ENCODE measurements around the gene CACHD1.
"Not testable (repeated sequence)": the region's sequence is repeated elsewhere in the genome, so short reads cannot be mapped to it uniquely, and the experiment has no call there.

The CACHD1 gene

GRCh38 chr1:64595871-64596515 is 126.1 kb downstream of the CACHD1 start:
- ATAC-seq (no peak), DNase-seq (no peak)
- Mint-ChIP-seq H3K4me1 (no peaks in the 10 kb centered on the region), H3K9me3 (no peaks in the 10 kb centered on the region), H3K27ac (no peak overlapping the region), H3K4me3 (no peak overlapping the region), H3K27me3 (no peaks in the 10 kb centered on the region)

DNA sequence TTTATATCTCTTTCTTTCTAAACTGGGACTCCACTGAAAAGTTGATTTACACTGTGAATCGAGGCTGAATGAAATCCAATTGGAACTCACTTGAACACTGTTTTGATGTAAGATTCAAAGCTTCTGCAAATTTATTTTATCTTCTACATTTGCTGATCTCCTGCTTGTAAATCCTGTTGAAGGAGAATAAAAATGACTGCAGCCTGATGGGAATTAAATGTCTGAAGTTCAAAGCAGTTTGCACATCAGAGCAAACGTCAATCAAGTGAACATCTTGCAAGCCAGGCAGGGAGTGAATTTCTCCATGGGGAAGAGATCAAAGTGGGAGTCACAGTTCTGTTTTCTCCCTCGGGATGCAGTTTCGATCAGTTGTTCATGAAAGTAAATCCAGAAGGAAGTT is 127.2 kb downstream of the CACHD1 start:
- no peak for DNase-seq
- Mint-ChIP-seq H3K27me3 (no peaks in the 10 kb centered on the region), H3K9me3 (no peaks in the 10 kb centered on the region), H3K4me3 (no peak overlapping the region), H3K4me1 (no peaks in the 10 kb centered on the region), H3K27ac (no peak overlapping the region)
- no peak for ATAC-seq

DNA sequence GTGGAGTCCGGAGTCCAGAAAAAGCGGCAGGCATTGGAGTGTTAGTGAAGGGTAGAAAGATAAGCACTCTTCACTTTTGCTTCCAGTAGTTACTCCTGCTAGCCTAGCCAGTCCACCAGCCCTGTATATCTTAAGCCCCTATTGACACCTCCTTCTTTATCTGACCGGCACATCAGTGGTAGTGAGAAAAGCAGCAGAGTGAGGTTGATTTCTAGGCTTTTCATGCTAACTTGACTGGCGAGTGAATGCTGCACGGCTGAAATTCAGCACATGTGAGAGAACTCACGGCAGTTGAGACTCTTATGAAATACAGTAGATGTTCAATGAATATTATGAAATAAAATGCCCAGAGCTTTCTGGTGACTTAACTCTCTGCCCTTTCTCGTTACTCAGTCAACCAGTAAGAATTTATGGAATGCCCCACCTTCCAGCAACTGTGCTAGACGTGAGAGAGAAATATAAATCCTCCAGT is 128.2 kb downstream of the CACHD1 start:
- DNase-seq (no peak), ATAC-seq (no peak)
- H3K4me3 Mint-ChIP-seq: no peak overlapping the region
- no peaks in the 10 kb centered on the region for H3K4me1 Mint-ChIP-seq
- H3K27ac Mint-ChIP-seq: no peak overlapping the region
- H3K9me3 Mint-ChIP-seq: no peaks in the 10 kb centered on the region
- no peaks in the 10 kb centered on the region for H3K27me3 Mint-ChIP-seq

DNA sequence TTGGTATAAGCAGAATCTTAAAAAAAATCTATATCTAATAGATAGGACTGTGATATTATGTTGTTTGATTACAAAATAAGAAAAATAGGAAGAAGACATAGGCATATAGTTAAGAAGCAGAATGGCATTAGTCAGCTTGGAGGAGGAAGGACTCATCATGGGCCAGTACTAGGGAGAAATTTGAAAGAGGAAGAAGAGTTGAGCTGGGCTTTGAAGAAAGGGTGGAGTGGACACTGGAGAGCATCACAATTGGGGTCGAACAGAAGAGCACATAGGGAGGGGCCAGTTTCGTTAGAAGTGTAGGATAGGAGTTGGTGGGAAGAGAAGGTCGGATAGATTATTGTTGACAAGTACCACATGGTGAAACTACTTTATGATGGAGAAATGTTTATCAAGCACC is 129.3 kb downstream of the CACHD1 start:
- Mint-ChIP-seq H3K4me1 (no peaks in the 10 kb centered on the region), H3K27ac (no peak overlapping the region), H3K9me3 (no peaks in the 10 kb centered on the region), H3K27me3 (no peaks in the 10 kb centered on the region), H3K4me3 (no peak overlapping the region)
- DNase-seq (no peak), ATAC-seq (no peak)

DNA sequence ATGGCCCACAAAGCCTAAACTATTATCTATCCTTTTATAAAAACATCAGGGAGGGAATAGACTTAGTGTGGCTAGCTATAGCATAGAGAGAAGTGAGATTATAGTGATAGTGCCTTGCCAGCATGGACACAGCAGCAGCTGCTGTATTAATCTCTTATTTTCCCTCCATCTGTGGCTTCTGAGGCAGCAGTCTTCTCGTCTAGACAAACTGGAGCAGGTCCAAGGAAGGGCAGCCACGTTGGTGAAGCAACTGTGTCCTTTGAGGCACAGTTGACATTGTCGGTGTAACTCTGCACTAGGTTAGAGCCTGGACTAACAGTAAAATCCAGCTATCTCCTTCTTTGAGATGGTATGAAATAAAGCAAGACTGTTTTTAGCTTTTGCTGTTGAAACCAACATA is 131.3 kb downstream of the CACHD1 start:
- Mint-ChIP-seq H3K4me1 (no peaks in the 10 kb centered on the region), H3K4me3 (no peak overlapping the region)

DNA sequence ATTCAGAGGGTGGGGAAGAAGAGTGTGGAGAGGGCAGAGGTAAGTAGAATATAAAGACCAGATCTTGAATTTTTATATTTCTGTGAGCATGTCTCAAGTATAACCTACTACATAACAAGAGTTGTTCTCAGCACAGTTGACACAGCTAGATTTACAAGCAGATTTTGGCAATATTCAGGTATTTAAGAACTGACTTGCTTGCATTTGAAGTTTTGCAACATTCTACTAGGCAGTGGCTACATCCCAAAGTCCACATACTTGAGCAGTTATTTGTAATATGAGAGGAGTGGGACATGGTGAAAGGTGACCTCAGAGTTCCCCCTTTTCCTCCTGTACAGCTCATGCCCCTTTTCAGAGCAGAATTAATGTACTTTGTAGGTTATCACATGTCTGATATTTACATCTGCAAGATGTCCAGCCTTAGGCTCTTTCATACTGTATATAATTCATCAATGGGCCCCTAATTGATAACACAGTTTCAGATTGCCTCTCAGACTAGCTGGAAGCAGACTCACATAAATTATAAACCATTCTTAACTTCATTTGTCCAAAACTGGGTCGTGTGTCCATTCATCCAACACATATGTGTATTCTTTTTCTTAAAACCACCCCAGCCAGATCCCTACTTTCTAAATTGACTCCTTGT is 138.2 kb downstream of the CACHD1 start:
- Mint-ChIP-seq H3K9me3 (peaks cover 7 to 8% of the 10 kb centered on the region in 2 donors), H3K27me3 (no peaks in the 10 kb centered on the region), H3K4me1 (no peaks in the 10 kb centered on the region), H3K4me3 (no peak overlapping the region), H3K27ac (no peak overlapping the region)
- DNase-seq (no peak), ATAC-seq (no peak)

More for the DNA sequence above, 131.3 kb downstream of the CACHD1 start:
- Mint-ChIP-seq H3K27me3 (no peaks in the 10 kb centered on the region), H3K9me3 (no peaks in the 10 kb centered on the region), H3K27ac (no peak overlapping the region)
- ATAC-seq: no peak
- no peak for DNase-seq

DNA sequence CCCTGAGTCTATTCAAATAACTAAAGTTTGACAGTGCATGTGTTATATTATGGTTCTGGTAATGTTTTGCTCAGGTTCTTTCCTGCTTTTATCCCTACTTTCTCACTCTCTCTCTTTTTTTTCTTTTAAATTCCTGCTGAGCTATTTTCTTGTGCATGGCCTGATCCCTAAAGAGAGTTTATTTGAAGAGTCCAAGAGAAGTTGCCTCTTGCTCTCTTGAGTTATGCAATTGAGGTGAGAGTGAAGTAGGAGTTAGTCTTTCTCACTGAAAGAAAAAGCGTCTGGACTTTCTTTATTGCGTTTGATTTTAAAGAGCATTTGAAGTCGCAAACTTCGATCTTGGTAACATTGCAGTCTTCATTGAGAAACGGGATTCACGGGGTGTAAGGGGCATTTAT is 138.7 kb downstream of the CACHD1 start:
- no peaks in the 10 kb centered on the region for H3K27me3 Mint-ChIP-seq
- H3K9me3 Mint-ChIP-seq: peaks cover 7 to 8% of the 10 kb centered on the region in 2 donors
- ATAC-seq: no peak
- DNase-seq: no peak
- H3K27ac Mint-ChIP-seq: no peak overlapping the region
- no peak overlapping the region for H3K4me3 Mint-ChIP-seq
- H3K4me1 Mint-ChIP-seq: no peaks in the 10 kb centered on the region

DNA sequence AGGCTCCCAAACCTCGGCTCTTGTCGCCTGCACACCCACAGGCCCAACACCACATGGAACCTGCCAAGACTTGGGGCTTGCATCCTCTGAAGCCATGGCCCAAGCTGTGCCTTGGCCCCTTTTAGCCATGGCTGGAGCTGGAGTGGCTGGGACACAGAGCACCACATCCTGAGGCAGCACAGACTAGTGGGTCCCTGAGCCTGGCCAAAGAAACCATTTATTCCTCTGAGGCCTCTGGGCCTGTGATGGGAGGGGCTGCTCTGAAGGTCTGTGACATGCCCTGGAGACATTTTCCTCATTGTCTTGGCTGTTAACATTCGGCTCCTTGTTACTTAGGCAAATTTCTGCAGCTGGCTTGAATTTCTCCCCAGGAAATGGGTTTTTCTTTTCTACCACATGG is 141.0 kb downstream of the CACHD1 start:
- H3K27ac Mint-ChIP-seq, H3K4me1 Mint-ChIP-seq, H3K4me3 Mint-ChIP-seq, H3K27me3 Mint-ChIP-seq, ATAC-seq, H3K9me3 Mint-ChIP-seq, DNase-seq: not testable (repeated sequence)

- peak; percentile 28 for ATAC-seq
- no peak for DNase-seq
- peaks cover 8 to 12% of the 10 kb centered on the region in 2 donors for H3K9me3 Mint-ChIP-seq
- H3K27ac Mint-ChIP-seq: no peak overlapping the region
- H3K4me1 Mint-ChIP-seq: peaks cover 8% of the 10 kb centered on the region
- H3K27me3 Mint-ChIP-seq: no peaks in the 10 kb centered on the region
- peak overlapping the region in 1 of 2 donors; percentile 16 for H3K4me3 Mint-ChIP-seq
Measured at GRCh38 chr1:64616039-64616438, 146.1 kb downstream of the CACHD1 start.

DNA sequence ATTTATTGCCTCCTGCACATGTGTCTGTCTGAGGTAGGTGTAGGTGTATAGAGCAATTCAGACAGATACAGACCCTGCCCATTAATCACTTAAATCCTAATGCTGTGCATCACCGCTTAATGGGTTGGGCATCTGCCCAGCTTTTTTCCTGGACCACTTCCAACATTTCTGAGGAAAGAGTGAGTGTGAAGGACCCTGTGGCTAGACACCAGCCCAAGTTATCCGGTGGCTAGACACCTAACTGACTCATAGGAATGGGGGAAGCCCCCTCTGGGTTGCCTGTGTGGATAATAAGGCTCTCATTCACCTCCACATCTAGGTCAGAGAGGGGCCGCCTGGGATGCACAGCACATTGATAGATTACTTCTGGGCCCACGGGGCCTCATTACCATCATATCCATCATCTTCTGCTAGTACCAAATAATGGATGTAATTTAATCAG is 153.8 kb downstream of the CACHD1 start:
- H3K27ac Mint-ChIP-seq: peak overlapping the region in 1 of 2 donors; percentile 21
- ATAC-seq (peak; percentile 95), DNase-seq (peak; percentile 7 to 65)
- no peaks in the 10 kb centered on the region for H3K27me3 Mint-ChIP-seq
- H3K4me1 Mint-ChIP-seq: peaks cover 22% of the 10 kb centered on the region
- no peaks in the 10 kb centered on the region for H3K9me3 Mint-ChIP-seq
- H3K4me3 Mint-ChIP-seq: no peak overlapping the region

DNA sequence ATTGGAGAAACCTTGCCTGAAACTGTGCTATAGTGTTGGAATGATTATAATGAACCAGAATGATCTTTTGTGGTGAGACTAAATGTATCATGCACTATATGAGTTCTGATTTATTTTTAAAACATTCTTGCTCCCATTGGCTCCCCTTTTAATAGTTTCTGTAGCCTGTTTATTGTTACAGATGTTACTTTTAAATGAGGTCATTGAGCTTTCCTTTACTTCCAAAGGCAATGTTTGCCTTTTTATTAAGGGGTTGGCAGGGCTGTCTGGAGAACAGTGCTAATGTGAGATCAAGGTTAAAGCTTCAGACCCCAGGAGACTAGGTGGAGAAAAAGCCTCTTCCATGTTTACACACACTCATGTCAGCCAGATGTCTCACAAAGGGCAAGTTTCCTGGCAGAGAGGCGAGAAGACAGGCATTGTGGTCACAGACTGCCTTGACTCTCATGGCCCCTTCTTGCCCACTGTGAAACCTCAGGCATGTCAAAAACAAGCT is 154.3 kb downstream of the CACHD1 start:
- Mint-ChIP-seq H3K9me3 (no peaks in the 10 kb centered on the region), H3K27ac (peak overlapping the region; percentile 21 to 80), H3K27me3 (no peaks in the 10 kb centered on the region), H3K4me3 (peak overlapping the region in 1 of 2 donors; percentile 63), H3K4me1 (peaks cover 22% of the 10 kb centered on the region)
- ATAC-seq (peak; percentile 76), DNase-seq (peak in 1 of 2 donors; percentile 38)

DNA sequence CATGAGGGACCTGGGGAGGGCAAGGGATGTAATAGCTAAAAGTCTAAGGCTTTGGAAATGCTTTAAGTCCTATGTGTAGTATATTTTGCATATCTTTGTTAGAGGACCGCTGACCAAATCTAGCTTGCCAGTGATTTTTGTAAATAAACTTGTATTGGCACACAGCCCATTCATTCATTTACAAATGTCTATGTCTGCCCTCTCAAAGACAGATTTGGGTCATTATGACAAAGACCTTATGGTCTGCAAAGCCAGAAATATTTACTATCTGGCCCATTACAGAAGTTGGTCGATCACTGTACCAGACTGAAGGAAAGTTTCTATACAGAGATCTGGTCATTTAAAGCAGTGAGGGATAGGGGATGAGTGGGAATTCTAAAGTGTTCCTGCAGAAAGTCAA is 154.9 kb downstream of the CACHD1 start:
- Mint-ChIP-seq H3K4me3 (no peak overlapping the region), H3K27ac (peak overlapping the region in 1 of 2 donors; percentile 75), H3K27me3 (no peaks in the 10 kb centered on the region), H3K9me3 (no peaks in the 10 kb centered on the region), H3K4me1 (peaks cover 22% of the 10 kb centered on the region)
- ATAC-seq (no peak), DNase-seq (no peak)

DNA sequence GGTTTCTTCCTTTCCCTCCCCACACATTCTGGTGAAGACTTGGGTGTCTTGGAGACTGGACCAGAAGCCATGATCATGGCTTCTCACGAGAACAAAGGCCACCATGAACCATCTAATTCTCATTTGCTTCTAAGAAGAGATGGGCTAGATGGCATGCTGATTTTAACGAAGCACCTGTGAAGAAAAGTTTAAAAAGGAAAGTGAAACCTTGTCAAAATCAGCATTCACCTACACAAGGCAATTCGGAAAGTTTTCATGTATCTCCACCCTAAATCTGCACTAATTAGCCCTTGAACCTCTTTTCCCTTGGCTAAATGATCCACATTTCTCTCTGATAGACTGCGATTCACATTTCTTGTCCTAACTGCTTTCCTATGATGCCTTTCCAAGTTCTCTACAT is 160.7 kb downstream of the CACHD1 start:
- Mint-ChIP-seq H3K4me1 (peaks cover 17% of the 10 kb centered on the region), H3K4me3 (peak overlapping the region; percentile 46 to 62), H3K9me3 (no peaks in the 10 kb centered on the region), H3K27me3 (no peaks in the 10 kb centered on the region), H3K27ac (peak overlapping the region in 1 of 2 donors; percentile 65)
- no peak for ATAC-seq
- DNase-seq: no peak

GRCh38 chr1:64631346-64632034 is 161.6 kb downstream of the CACHD1 start:
- H3K27me3 Mint-ChIP-seq: no peaks in the 10 kb centered on the region
- no peak for ATAC-seq
- no peak for DNase-seq
- H3K9me3 Mint-ChIP-seq: no peaks in the 10 kb centered on the region
- H3K4me3 Mint-ChIP-seq: peak overlapping the region; percentile 46 to 62
- H3K4me1 Mint-ChIP-seq: peaks cover 17% of the 10 kb centered on the region
- H3K27ac Mint-ChIP-seq: peak overlapping the region in 1 of 2 donors; percentile 6

DNA sequence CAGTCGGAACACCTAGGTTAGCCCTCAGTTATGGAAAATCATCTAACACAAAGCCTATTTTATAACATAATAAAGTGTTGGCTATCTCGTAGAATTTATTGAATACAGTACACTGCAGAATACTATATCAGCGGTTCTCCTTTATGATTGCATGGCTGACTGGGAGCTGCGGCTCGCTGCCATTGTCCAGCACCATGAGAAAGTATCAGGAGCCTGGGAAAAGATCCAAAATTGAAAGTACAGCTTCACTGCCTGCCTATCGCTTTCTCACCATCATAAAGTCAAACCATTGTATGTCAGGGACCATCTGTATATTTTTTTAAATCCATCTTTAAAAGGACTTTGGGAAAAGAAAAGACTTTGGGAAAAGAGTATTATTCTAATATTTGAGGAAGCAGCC is 163.0 kb downstream of the CACHD1 start:
- ATAC-seq (no peak), DNase-seq (no peak)
- Mint-ChIP-seq H3K27ac (no peak overlapping the region), H3K4me3 (no peak overlapping the region), H3K27me3 (no peaks in the 10 kb centered on the region), H3K9me3 (no peaks in the 10 kb centered on the region), H3K4me1 (peaks cover 17% of the 10 kb centered on the region)

GRCh38 chr1:64645735-64646134 is 175.8 kb downstream of the CACHD1 start:
- Mint-ChIP-seq H3K4me3 (no peak overlapping the region), H3K27ac (no peak overlapping the region), H3K27me3 (no peaks in the 10 kb centered on the region), H3K9me3 (no peaks in the 10 kb centered on the region), H3K4me1 (no peaks in the 10 kb centered on the region)
- ATAC-seq (no peak), DNase-seq (no peak)
